ENCODE measurements around the gene CYB5D1. TPM values are rescaled to one million over a fixed set of nuclear protein-coding genes. Genes with fewer than 3 reads are reported as not detected.
A peak's percentile ranks its signal among the peaks of the same experiment; 100 is the strongest.

CYB5D1 gene
- total RNA-seq, 4 donors from 2014 or later: 3.8 to 9.3 (median 7.5) TPM

DNA sequence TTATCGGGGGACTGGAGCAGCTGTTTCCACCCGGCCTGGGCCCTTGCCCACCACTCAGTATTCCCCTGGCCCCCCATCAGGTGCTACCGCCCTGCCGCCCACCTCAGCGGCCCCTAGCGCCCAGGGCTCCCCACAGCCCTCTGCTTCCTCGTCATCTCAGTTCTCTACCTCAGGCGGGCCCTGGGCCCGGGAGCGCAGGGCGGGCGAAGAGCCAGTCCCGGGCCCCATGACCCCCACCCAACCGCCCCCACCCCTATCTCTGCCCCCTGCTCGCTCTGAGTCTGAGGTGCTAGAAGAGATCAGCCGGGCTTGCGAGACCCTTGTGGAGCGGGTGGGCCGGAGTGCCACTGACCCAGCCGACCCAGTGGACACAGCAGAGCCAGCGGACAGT lies 9.1 kb upstream of the CYB5D1 start:
- no peak for DNase-seq
- Histone ChIP-seq H3K4me1 (peaks cover 19 to 55% (median 25%) of the 10 kb centered on the region in 3 donors), H3K36me3 (peaks cover 48 to 82% (median 50%) of the 10 kb centered on the region in 3 donors), H3K27ac (no peak overlapping the region), H3K9me3 (no peaks in the 10 kb centered on the region), H3K27me3 (no peaks in the 10 kb centered on the region), H3K4me3 (no peak overlapping the region)
- TF ChIP-seq, protein P1, sequence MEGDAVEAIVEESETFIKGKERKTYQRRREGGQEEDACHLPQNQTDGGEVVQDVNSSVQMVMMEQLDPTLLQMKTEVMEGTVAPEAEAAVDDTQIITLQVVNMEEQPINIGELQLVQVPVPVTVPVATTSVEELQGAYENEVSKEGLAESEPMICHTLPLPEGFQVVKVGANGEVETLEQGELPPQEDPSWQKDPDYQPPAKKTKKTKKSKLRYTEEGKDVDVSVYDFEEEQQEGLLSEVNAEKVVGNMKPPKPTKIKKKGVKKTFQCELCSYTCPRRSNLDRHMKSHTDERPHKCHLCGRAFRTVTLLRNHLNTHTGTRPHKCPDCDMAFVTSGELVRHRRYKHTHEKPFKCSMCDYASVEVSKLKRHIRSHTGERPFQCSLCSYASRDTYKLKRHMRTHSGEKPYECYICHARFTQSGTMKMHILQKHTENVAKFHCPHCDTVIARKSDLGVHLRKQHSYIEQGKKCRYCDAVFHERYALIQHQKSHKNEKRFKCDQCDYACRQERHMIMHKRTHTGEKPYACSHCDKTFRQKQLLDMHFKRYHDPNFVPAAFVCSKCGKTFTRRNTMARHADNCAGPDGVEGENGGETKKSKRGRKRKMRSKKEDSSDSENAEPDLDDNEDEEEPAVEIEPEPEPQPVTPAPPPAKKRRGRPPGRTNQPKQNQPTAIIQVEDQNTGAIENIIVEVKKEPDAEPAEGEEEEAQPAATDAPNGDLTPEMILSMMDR (IDR thresholded peaks at IDR 0.05): no peak
- TF ChIP-seq POLR2A (IDR thresholded peaks at IDR 0.05): no peak
- 81 to 93% methylated on average over 12 of the region's 21 CpGs for WGBS, 2 donors
- intact Hi-C loops (cut with DNase I): no loop called here

DNA sequence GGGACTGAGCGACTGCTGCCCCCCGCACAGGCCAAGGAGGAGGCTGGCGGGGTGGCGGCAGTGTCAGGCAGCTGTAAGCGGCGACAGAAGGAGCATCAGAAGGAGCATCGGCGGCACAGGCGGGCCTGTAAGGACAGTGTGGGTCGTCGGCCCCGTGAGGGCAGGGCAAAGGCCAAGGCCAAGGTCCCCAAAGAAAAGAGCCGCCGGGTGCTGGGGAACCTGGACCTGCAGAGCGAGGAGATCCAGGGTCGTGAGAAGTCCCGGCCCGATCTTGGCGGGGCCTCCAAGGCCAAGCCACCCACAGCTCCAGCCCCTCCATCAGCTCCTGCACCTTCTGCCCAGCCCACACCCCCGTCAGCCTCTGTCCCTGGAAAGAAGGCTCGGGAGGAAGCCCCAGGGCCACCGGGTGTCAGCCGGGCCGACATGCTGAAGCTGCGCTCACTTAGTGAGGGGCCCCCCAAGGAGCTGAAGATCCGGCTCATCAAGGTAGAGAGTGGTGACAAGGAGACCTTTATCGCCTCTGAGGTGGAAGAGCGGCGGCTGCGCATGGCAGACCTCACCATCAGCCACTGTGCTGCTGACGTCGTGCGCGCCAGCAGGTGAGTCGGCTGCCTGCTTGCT lies 8.6 kb upstream of the CYB5D1 start:
- no peak for DNase-seq
- no peak for TF ChIP-seq POLR2A (IDR thresholded peaks at IDR 0.05)
- TF ChIP-seq, protein P1 (IDR thresholded peaks at IDR 0.05): no peak
- intact Hi-C loops (cut with DNase I): no loop called here
- H3K27me3 ChIP-seq: no peaks in the 10 kb centered on the region
- peaks cover 19 to 53% (median 25%) of the 10 kb centered on the region in 3 donors for H3K4me1 ChIP-seq
- no peaks in the 10 kb centered on the region for H3K9me3 ChIP-seq
- H3K27ac ChIP-seq: no peak overlapping the region
- no peak overlapping the region for H3K4me3 ChIP-seq
- peaks cover 48 to 87% (median 50%) of the 10 kb centered on the region in 3 donors for H3K36me3 ChIP-seq
- 87 to 93% methylated on average over 9 to 26 of the region's 35 CpGs for WGBS, 2 donors

DNA sequence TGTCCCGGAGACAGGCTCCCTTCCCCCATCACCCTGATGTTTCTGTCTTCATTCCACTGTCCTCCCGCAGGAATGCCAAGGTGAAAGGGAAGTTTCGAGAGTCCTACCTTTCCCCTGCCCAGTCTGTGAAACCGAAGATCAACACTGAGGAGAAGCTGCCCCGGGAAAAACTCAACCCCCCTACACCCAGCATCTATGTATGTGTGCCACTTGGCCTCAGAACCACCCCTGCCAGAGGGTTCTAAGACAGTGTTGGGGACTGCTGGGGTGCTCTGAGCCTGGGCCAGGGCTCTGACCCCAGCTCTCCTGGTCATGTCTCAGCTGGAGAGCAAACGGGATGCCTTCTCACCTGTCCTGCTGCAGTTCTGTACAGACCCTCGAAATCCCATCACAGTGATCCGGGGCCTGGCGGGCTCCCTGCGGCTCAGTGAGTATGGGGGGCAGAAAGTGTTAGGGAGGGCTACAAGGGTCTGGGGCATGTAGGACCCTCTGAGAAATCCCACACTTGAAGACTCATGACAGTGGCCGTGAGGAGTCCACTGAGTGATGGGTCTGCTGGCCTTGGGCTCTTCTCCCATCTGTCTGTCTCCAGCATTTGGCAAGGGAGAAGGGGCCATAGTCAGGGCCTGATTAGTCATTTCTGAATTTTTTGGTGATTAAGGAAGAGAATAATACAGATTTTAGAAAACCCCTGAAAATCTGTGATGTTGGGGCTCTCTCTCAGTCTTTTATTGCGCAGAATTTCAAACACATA lies 7.9 kb upstream of the CYB5D1 start:
- intact Hi-C loops (cut with DNase I): no loop called here
- no peaks in the 10 kb centered on the region for H3K27me3 ChIP-seq
- no peak overlapping the region for H3K27ac ChIP-seq
- H3K4me1 ChIP-seq: peaks cover 18 to 56% (median 27%) of the 10 kb centered on the region in 3 donors
- no peak for TF ChIP-seq POLR2A (IDR thresholded peaks at IDR 0.05)
- TF ChIP-seq, protein P1 (IDR thresholded peaks at IDR 0.05): no peak
- no peak overlapping the region for H3K4me3 ChIP-seq
- no peaks in the 10 kb centered on the region for H3K9me3 ChIP-seq
- H3K36me3 ChIP-seq: peaks cover 48 to 87% (median 50%) of the 10 kb centered on the region in 3 donors
- DNase-seq: no peak
- WGBS, 2 donors: 84 to 93% methylated on average over 4 to 8 of the region's 12 CpGs

DNA sequence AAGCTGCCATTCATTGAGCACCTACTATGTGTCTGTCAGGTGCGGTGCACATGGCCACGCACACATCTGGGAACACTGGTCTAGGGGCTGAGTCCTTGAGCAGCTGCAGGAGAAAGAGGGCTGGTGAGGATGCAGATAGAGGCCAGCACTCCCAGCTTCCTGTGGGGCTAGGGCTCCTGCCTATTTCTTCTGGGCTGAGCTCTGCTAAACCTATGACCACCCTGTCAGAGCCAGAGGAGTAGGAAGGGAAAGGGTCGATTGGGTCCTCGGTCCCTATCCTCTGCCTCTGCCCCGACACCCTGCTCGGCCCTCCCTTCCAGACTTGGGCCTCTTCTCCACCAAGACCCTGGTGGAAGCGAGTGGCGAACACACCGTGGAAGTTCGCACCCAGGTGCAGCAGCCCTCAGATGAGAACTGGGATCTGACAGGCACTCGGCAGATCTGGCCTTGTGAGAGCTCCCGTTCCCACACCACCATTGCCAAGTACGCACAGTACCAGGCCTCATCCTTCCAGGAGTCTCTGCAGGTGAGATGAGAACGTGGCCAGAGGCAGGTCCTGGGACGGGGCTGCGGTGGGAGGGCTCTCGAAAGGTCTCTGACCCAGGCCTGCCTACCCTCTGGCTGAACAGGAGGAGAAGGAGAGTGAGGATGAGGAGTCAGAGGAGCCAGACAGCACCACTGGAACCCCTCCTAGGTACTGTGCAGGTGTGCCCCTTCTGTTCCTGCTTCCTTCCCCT lies 6.9 kb upstream of the CYB5D1 start:
- TF ChIP-seq, protein P1 (IDR thresholded peaks at IDR 0.05): no peak
- no peak for TF ChIP-seq POLR2A (IDR thresholded peaks at IDR 0.05)
- no peaks in the 10 kb centered on the region for H3K9me3 ChIP-seq
- H3K4me3 ChIP-seq: peak overlapping the region in 2 of 4 donors; percentile 21 to 31
- H3K4me1 ChIP-seq: peaks cover 17 to 56% (median 25%) of the 10 kb centered on the region in 3 donors
- 87 to 90% methylated on average over 6 to 13 of the region's 17 CpGs for WGBS, 2 donors
- H3K27ac ChIP-seq: peak overlapping the region in 2 of 4 donors; percentile 14 to 66
- no peak for DNase-seq
- intact Hi-C loops (cut with DNase I): no loop called here
- H3K27me3 ChIP-seq: no peaks in the 10 kb centered on the region
- peaks cover 46 to 80% (median 48%) of the 10 kb centered on the region in 3 donors for H3K36me3 ChIP-seq
